ENCODE results near the gene CRNKL1. TPM values are rescaled to one million over a fixed set of nuclear protein-coding genes. Genes with fewer than 3 reads are reported as not detected.

CRNKL1 gene
- total and polyA plus RNA-seq, 4 donors = 5.0 to 16.2 (median 7.9) TPM

DNA sequence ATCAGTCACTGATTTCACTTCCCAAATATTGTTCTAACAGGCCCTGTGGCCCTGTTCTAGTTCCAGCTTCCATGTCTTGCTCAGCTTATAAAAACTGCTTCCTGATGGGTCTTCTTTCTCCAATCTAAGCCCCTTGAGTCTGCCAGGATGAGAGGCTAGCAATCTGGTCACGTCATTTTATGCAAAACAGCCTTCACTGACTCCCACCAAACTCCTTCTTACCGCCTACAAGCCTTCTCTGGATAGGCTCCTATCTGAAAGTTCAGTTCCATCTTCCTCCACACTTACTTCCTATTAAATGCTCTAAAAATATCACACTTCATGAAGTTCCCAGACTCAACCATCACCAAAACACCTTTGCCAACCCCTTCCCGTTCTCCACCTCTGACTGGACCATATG, 15.5 kb downstream of the CRNKL1 start (continued):
- TF ChIP-seq, protein P1, sequence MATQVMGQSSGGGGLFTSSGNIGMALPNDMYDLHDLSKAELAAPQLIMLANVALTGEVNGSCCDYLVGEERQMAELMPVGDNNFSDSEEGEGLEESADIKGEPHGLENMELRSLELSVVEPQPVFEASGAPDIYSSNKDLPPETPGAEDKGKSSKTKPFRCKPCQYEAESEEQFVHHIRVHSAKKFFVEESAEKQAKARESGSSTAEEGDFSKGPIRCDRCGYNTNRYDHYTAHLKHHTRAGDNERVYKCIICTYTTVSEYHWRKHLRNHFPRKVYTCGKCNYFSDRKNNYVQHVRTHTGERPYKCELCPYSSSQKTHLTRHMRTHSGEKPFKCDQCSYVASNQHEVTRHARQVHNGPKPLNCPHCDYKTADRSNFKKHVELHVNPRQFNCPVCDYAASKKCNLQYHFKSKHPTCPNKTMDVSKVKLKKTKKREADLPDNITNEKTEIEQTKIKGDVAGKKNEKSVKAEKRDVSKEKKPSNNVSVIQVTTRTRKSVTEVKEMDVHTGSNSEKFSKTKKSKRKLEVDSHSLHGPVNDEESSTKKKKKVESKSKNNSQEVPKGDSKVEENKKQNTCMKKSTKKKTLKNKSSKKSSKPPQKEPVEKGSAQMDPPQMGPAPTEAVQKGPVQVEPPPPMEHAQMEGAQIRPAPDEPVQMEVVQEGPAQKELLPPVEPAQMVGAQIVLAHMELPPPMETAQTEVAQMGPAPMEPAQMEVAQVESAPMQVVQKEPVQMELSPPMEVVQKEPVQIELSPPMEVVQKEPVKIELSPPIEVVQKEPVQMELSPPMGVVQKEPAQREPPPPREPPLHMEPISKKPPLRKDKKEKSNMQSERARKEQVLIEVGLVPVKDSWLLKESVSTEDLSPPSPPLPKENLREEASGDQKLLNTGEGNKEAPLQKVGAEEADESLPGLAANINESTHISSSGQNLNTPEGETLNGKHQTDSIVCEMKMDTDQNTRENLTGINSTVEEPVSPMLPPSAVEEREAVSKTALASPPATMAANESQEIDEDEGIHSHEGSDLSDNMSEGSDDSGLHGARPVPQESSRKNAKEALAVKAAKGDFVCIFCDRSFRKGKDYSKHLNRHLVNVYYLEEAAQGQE (IDR thresholded peaks at IDR 0.05) = no peak
- TF ChIP-seq RAD21 (IDR thresholded peaks at IDR 0.05) = no peak
- TF ChIP-seq, protein P2, sequence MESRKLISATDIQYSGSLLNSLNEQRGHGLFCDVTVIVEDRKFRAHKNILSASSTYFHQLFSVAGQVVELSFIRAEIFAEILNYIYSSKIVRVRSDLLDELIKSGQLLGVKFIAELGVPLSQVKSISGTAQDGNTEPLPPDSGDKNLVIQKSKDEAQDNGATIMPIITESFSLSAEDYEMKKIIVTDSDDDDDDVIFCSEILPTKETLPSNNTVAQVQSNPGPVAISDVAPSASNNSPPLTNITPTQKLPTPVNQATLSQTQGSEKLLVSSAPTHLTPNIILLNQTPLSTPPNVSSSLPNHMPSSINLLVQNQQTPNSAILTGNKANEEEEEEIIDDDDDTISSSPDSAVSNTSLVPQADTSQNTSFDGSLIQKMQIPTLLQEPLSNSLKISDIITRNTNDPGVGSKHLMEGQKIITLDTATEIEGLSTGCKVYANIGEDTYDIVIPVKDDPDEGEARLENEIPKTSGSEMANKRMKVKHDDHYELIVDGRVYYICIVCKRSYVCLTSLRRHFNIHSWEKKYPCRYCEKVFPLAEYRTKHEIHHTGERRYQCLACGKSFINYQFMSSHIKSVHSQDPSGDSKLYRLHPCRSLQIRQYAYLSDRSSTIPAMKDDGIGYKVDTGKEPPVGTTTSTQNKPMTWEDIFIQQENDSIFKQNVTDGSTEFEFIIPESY (IDR thresholded peaks at IDR 0.05) = no peak

DNA sequence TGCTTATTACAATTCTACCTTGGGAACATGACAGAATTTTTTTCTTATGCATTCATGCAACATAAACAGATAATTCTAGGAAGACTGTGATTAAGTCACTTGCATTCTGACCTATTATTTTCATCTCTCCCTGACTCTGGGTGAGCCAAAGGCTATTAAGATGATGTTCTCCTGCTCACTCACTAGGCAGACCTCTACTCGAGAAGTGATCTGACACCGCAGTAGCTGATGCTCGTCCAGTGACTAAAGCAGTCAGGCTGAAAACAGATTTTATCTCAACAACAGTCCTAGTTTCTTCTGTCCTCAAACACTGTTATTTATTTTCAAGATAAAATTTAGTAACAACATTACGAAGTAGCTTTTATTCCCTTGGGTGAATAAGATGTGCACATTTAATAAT, 17.8 kb downstream of the CRNKL1 start:
- Histone ChIP-seq H3K9me3 (ENCODE audit: control insufficient read depth in 4 of 4, low read length in 3 of 4) (no peaks in the 10 kb centered on the region), H3K9ac (ENCODE audit: low read depth in 1 of 2, low read length in 2 of 2) (no peak overlapping the region), H3K27ac (ENCODE audit: low read depth in 1 of 2, low read length in 2 of 2) (no peak overlapping the region), H3K4me3 (ENCODE audit: low read depth in 1 of 3, low read length in 3 of 3) (no peak overlapping the region), H3K27me3 (ENCODE audit: control insufficient read depth in 4 of 4, insufficient read depth in 4 of 4, low read length in 3 of 4) (no peaks in the 10 kb centered on the region), H3K36me3 (ENCODE audit: control insufficient read depth in 4 of 4, insufficient read depth in 3 of 4, low read depth in 1 of 4, low read length in 3 of 4) (peaks cover 6 to 82% (median 66%) of the 10 kb centered on the region in 4 donors), H3K4me1 (ENCODE audit: control insufficient read depth in 4 of 4, insufficient read depth in 4 of 4, low read length in 3 of 4) (no peaks in the 10 kb centered on the region)
- TF ChIP-seq, protein P2 (IDR thresholded peaks at IDR 0.05) = no peak
- no peak for DNase-seq (ENCODE audit: low spot score)
- WGBS = 92% methylated on average over 4 of the region's 4 CpGs

DNA sequence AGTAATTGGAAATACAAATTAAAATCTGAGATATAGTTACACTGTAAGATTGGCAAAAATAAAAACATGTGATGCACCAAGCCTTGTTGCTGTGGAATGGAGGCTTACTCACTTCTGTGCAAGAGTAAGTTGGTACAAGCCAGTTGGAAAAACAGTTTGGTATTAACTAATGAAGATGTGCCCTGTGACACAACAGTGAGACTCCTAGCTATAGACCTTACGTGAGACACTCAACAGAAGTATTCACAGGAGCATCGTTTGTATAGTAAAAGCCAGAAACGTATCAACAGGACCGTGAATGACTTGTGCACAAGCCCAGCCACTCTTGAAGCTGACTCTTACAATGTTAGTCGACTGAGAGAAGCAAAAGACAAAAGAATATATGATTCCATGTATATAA, 20.5 kb downstream of the CRNKL1 start:
- no peaks in the 10 kb centered on the region for H3K27me3 ChIP-seq (ENCODE audit: control insufficient read depth in 4 of 4, insufficient read depth in 4 of 4, low read length in 3 of 4)
- peaks cover 10 to 55% (median 46%) of the 10 kb centered on the region in 4 donors for H3K36me3 ChIP-seq (ENCODE audit: control insufficient read depth in 4 of 4, insufficient read depth in 3 of 4, low read depth in 1 of 4, low read length in 3 of 4)

DNA sequence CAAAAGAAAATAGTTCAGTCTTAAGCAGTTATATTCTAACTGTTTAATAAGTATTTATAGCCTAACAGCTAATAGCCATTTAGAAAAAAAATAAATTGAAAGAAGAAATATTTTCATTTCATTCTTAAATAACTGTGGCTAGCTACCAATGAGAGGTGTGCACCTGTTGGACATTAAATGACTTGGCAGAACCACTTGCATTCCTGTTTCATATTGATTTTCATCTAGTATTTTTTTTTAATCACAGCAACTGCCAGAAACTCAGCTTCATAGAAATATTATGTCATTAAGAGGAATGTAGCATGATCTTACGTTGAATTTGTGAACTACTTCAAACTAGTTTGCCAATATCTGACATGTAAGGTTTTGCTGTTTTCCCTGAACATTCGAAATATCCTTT, 25.0 kb downstream of the CRNKL1 start:
- Histone ChIP-seq H3K27ac (ENCODE audit: low read depth in 1 of 2, low read length in 2 of 2) (no peak overlapping the region), H3K27me3 (ENCODE audit: control insufficient read depth in 4 of 4, insufficient read depth in 4 of 4, low read length in 3 of 4) (no peaks in the 10 kb centered on the region), H3K4me1 (ENCODE audit: control insufficient read depth in 4 of 4, insufficient read depth in 4 of 4, low read length in 3 of 4) (no peaks in the 10 kb centered on the region), H3K9me3 (ENCODE audit: control insufficient read depth in 4 of 4, low read length in 3 of 4) (no peaks in the 10 kb centered on the region), H3K4me3 (ENCODE audit: low read depth in 1 of 3, low read length in 3 of 3) (no peak overlapping the region), H3K9ac (ENCODE audit: low read depth in 1 of 2, low read length in 2 of 2) (no peak overlapping the region), H3K36me3 (ENCODE audit: control insufficient read depth in 4 of 4, insufficient read depth in 3 of 4, low read depth in 1 of 4, low read length in 3 of 4) (peaks cover 11 to 17% (median 16%) of the 10 kb centered on the region in 4 donors)
- DNase-seq (ENCODE audit: low spot score) = no peak
- 84% methylated on average over 2 of the region's 2 CpGs for WGBS
- TF ChIP-seq, protein P3, sequence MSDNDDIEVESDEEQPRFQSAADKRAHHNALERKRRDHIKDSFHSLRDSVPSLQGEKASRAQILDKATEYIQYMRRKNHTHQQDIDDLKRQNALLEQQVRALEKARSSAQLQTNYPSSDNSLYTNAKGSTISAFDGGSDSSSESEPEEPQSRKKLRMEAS (IDR thresholded peaks at IDR 0.05) = no peak
- TF ChIP-seq HNF4G (IDR thresholded peaks at IDR 0.05) (no peak), TAF1 (conservative IDR thresholded peaks at IDR 0.05) (no peak), FOXA1 (IDR thresholded peaks at IDR 0.05) (no peak), NR2F2 (IDR thresholded peaks at IDR 0.05) (no peak), RAD21 (IDR thresholded peaks at IDR 0.05) (no peak), YY1 (IDR thresholded peaks at IDR 0.05) (no peak), EGR1 (IDR thresholded peaks at IDR 0.05; ENCODE audit: low read depth in 2 of 2) (no peak), SP1 (IDR thresholded peaks at IDR 0.05) (no peak), FOXA2 (IDR thresholded peaks at IDR 0.05) (no peak)
- TF ChIP-seq, protein P4, sequence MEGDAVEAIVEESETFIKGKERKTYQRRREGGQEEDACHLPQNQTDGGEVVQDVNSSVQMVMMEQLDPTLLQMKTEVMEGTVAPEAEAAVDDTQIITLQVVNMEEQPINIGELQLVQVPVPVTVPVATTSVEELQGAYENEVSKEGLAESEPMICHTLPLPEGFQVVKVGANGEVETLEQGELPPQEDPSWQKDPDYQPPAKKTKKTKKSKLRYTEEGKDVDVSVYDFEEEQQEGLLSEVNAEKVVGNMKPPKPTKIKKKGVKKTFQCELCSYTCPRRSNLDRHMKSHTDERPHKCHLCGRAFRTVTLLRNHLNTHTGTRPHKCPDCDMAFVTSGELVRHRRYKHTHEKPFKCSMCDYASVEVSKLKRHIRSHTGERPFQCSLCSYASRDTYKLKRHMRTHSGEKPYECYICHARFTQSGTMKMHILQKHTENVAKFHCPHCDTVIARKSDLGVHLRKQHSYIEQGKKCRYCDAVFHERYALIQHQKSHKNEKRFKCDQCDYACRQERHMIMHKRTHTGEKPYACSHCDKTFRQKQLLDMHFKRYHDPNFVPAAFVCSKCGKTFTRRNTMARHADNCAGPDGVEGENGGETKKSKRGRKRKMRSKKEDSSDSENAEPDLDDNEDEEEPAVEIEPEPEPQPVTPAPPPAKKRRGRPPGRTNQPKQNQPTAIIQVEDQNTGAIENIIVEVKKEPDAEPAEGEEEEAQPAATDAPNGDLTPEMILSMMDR (IDR thresholded peaks at IDR 0.05; ENCODE audit: low read depth, low read length, missing input control) = no peak
- TF ChIP-seq, protein P2 (IDR thresholded peaks at IDR 0.05) = no peak

More for the DNA sequence above, 20.5 kb downstream of the CRNKL1 start:
- TF ChIP-seq NR2F2 (IDR thresholded peaks at IDR 0.05) (no peak), JUND (IDR thresholded peaks at IDR 0.05) (no peak), YY1 (IDR thresholded peaks at IDR 0.05) (no peak)
- 89% methylated on average over 5 of the region's 5 CpGs for WGBS
- Histone ChIP-seq H3K4me3 (ENCODE audit: low read depth in 1 of 3, low read length in 3 of 3) (no peak overlapping the region), H3K9me3 (ENCODE audit: control insufficient read depth in 4 of 4, low read length in 3 of 4) (no peaks in the 10 kb centered on the region), H3K9ac (ENCODE audit: low read depth in 1 of 2, low read length in 2 of 2) (no peak overlapping the region), H3K4me1 (ENCODE audit: control insufficient read depth in 4 of 4, insufficient read depth in 4 of 4, low read length in 3 of 4) (no peaks in the 10 kb centered on the region), H3K27ac (ENCODE audit: low read depth in 1 of 2, low read length in 2 of 2) (no peak overlapping the region)
- DNase-seq (ENCODE audit: low spot score) = no peak
